ENCODE data around the gene SLC6A5.

Gene SLC6A5

GRCh38 chr11:20627026-20627425 is 27.6 kb downstream of the SLC6A5 start:
- DNase-seq = no peak

GRCh38 chr11:20627701-20628100 is 28.3 kb downstream of the SLC6A5 start:
- no peak for DNase-seq

GRCh38 chr11:20631519-20632168 is 32.2 kb downstream of the SLC6A5 start:
- no peak for DNase-seq

DNA sequence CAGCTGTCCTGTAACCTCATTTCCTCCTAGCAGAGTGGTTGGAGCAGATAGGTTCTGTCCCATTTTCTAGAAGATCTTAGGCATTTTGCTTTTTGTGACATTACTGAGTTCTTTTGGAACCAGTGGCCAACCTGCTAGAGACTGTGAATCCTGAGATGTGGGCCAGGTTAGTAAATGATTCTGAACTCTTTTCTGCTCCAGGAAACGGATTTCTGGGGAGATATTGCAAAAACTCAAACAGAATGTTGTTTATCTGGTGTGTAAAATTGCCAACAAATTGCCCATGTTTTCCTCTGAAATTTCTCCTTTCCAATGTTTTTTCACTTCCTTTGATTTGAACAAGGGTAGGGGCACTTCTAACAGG is 32.7 kb downstream of the SLC6A5 start:
- DNase-seq = no peak

GRCh38 chr11:20634044-20634443 is 34.6 kb downstream of the SLC6A5 start:
- DNase-seq = peak in 1 of 2 experiments; percentile 16

DNA sequence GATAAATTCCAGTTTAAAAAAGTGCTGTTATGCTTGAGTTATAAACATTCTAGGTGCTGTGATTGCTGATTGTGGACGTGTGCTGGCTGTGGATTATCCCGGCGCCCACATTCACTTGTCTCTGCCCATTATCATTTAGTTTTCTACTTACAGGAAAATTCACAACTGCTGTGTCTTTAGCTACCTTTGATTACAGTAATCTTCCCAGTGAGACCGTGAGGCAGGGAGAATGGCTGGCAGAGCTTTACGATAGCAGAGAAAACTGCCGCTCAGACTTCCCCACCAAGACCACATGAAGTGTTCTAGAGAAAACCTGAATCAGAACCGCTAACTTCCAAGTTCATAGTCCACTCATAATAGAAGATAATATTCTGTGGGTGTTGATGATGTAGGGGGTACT is 35.4 kb downstream of the SLC6A5 start:
- DNase-seq = no peak

GRCh38 chr11:20638074-20638473 is 38.7 kb downstream of the SLC6A5 start:
- no peak for DNase-seq

DNA sequence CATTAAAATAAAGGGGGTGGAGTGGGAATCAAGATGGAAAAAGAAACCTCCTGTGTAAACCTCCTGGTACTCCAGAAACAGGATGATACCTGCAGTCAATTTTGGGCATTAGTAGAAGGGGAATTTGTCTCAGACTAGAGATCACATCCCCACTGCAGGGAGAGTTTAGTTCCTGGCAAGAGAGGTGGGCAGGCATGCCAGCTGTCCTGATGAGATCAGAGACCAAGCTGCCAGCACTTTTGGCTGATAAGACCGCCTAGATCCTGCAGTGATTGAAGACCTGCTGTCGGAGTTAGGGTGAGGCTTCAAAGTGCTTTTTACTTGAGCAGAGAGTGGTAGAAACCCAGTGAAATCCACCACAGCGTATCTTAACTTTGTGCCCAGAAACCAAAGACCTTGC is 40.3 kb downstream of the SLC6A5 start:
- DNase-seq = peak in 1 of 2 experiments; percentile 38

DNA sequence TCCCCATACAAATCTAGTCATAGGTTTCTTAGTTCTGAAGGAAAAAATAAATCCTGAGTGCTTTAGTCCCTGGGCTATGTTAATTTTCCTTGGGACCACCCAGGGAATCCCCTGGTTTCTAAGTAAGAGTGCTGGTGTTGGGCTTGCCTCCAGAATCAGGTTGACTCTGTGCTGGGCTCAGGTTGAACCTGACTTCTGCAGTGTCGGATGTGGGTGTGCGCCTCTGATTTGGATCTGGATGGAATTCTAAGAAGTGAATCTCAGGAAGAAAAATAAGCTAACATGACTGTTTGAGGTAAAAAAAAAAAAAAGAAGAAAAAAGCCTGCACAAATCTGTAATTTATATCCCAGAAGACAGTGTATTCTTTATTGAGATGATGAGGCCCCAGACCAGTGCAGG is 41.0 kb downstream of the SLC6A5 start:
- no peak for DNase-seq

- no peak for DNase-seq
Observed at GRCh38 chr11:20644360-20644759, 45.0 kb downstream of the SLC6A5 start.

GRCh38 chr11:20647976-20648565 is 48.7 kb downstream of the SLC6A5 start:
- peak; percentile 58 to 69 for DNase-seq

DNA sequence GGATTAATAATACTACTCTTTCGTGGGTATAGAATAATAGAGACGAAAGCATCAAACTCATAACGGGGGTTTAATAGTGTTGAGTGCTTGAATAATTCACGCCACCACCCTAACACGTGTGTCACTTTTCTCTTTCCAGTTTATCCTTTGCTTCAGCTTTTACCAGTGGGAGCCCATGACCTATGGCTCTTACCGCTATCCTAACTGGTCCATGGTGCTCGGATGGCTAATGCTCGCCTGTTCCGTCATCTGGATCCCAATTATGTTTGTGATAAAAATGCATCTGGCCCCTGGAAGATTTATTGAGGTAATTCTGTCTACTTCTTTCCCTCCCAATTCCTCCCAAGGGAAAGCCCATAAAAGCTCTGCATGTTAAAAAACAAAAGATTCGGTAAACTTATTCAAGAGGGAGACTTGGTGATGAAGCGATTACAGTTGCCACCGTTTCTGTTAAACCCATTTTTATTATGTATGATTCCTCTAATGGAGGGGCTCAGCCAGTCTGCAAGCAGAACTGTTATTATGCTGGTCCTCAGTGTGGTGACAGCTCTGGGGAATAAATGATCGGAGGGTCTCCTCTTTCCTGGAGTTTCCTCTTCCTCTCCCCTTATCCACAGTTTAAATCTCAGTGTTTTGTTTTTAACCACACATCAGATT is 52.9 kb downstream of the SLC6A5 start:
- no peak for DNase-seq

DNA sequence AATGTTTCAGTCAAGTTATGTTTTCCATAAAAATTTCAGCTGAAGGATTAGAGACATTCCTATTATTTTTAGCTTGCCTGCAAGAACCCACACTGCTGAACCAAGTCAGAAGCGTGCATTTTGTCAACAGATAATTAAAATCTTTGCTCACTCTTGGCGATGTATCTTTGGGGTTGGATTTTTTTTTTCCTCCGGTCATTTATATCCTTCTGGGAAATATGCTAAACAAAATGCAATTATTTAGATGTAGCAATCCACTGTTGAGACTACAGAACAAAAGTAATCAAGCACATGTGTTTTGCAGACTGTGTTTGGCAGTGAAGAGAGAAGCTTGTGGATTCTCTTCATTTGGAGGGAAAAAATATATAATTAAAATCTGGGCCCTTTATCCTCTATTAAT is 54.6 kb downstream of the SLC6A5 start:
- DNase-seq = no peak

DNA sequence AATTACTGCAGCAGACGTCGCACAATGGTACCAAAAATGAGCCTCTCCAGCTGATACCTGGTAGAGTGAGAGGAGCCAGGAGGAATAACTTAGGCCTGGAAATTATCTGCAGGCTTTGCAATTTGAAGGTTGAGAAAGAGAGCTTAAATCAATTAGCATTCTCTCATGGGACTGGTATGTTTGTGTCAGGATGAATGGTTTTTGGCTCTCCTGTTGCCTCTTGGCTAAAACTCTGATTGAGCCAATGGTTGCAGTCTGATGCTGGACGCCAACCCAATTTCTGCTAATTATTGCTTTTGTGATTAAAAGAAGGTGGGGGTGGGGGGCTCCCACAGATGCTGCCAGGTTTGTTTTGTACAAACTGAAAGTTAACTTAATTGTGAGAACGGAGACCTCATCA is 57.5 kb downstream of the SLC6A5 start:
- peak; percentile 26 to 56 for DNase-seq

GRCh38 chr11:20658135-20658534 is 58.7 kb downstream of the SLC6A5 start:
- no peak for DNase-seq

GRCh38 chr11:20661445-20661844 is 62.0 kb downstream of the SLC6A5 start:
- no peak for DNase-seq

DNA sequence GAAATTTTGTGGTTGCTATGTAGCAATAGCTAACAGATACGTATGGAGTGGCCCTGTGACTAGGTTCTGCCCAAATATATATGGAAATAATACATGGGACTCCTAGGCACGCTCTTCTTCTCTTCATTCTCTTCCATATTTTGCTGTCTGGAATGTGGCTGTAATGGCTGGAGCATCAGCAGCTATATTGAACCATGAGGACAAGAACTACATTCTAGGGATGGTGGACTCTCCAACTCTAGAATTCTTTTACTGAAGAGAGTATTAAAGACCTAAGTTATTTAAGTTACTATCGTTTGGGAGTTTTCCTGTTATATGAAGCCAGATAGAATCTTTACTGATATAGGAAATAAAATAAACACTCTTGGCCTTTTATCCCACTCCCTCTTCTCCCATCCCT is 62.4 kb downstream of the SLC6A5 start:
- DNase-seq = no peak

DNA sequence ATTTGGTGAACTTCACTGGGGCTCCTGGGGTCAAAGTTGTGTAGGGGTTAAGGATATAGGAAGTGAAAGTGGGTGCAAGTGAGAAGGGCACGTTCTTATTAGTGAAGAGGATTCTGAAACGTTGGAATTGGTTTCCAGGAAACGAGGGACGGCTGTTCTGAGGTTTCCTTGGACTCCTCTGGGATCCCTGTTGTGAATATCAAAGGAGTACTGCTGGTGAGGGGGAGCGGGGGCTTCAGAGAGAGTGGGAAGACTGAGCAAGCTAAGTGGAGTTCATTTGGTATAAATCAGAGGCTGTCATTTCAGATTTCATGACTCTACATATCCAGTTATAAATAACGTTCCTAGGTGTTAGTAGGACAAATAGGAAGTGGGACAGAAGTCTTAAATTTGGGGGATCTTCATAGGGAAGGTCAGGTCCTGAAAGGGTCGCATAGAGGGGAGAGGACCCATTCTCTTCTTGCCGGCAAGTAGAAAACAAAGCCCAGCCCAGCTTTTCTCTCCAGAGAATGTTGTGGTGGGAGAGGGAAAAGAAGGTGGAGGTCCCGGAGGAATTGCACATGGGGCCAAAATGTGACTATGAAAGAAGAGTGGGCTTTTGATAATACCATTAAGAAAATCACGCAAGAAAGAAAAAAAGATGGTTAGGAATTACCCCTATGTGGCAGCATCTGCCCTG is 68.9 kb downstream of the SLC6A5 start:
- DNase-seq = no peak

DNA sequence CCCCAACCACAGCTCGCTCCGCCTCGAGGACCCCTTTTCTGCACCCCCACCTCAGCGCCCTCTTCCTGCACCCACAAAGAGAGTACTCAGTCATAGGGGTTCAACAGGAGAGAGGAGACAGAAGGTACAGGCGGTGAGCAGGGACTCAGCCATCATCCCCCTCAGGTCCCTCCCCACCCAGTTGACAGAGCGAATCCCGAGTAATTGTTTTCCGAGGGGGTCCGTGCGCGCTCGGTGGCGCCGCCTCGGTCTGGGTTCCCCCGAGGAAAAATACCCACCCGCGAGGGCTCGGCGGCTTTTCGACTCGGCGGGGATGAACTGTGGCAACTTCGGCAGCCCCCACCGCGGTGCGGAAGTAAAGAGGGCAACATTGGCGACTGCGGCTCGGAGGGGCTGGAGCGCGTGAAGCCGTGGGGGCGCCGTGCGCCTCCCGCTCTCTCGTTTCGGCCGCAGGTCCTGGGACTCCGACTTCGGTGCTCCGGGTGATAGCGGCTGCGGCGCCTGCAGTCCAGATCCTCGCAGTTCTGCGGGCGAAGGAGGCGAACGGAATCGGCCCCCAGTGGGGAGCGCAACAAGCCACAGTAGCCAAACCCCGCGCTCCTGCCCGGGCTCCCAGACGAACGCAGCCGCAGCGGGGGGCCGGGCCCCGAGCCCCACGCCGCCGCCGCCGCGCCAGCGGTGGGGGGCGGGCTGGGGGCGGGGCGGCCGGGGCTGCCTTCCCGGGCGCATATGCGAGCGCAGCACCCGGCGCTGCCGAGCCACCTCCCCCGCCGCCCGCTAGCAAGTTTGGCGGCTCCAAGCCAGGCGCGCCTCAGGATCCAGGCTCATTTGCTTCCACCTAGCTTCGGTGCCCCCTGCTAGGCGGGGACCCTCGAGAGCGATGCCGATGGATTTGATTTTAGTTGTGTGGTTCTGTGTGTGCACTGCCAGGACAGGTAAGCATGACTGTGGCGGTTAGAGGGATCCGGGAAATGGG is 69.7 kb downstream of the SLC6A5 start, which contains the start of gene NELL1:
NELL1 (plus strand) TSS at position 743 of the 976 bp plus-strand sequence.
- DNase-seq = peak in 1 of 2 experiments; percentile 24

GRCh38 chr11:20669820-20670684 is 70.6 kb downstream of the SLC6A5 start:
- no peak for DNase-seq

- no peak for DNase-seq
Observed at GRCh38 chr11:20670932-20671403, 71.6 kb downstream of the SLC6A5 start.

All from NCI-H446 (cell line).